Activated CD4-positive, alpha-beta T cell treated with anti-CD3 and anti-CD28 coated beads for 24 hours (primary cell): Measurements from ENCODE around the gene MITF.

ENCODE experiments used
- DNase-seq, 2 donors: peaks; one replicate each; pipeline ENCODE4 v3.0.0-alpha.2; 2020; ENCODE audit warnings: low read depth in 2 of 2

Gene MITF

GRCh38 chr3:69963643-69964042 is 224.4 kb downstream of the MITF start:
- no peak for DNase-seq

GRCh38 chr3:69967156-69967555 is 227.9 kb downstream of the MITF start:
- no peak for DNase-seq

DNA sequence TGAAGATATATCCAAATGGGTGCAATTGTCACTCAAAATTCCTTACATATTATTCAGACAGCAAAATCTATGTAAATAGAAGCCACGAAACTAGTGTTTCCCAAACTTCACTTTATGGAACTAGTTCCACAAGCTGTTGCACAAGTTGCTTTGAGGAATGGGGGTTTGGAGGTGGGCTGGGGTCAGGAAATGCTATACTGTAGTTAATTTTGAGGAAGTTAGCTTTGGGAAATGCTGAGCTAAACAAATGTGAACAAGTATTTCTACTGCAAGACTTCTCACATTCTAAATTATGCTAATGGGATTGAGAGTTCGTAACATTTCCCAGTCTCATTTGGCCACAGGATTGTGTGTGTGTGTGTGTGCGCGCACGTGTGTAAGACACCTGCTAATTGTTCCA is 231.6 kb downstream of the MITF start:
- DNase-seq, result no peak

DNA sequence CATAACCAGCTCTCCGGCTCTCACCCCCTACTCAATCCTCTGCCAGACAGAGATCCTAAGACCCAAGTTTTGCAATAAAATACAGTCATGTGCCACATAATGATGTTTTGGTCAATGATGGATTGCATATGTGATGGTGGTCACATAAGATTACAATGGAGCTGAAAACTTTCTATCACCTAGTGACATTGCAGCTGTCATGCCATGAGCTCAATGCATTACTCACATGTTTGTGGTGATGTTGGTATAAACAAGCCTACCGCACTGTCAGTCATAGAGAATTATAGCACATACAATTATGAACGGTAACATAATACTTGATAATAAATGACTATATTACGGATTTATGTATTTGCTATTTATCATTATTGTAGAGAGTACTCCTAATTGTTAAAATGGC is 233.4 kb downstream of the MITF start:
- no peak for DNase-seq

DNA sequence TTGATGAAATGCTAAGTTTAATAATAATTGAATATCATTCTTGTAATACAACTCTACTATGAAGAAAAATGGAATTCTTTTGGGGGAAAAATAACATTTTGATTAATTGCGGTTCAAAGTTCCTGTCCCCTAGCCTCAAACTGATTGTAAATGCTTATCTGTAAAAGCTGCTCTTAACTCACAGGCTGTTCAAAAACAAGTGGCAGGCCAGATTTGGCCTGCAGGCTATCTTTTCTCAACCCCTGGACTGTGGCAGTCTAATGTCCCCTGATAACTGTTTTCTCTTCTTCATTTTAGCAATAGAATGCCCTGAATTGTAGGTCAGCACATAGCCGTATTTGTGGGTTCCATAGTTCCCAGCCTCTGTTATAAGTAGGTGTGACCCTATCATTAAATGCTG is 236.8 kb downstream of the MITF start:
- no peak for DNase-seq

DNA sequence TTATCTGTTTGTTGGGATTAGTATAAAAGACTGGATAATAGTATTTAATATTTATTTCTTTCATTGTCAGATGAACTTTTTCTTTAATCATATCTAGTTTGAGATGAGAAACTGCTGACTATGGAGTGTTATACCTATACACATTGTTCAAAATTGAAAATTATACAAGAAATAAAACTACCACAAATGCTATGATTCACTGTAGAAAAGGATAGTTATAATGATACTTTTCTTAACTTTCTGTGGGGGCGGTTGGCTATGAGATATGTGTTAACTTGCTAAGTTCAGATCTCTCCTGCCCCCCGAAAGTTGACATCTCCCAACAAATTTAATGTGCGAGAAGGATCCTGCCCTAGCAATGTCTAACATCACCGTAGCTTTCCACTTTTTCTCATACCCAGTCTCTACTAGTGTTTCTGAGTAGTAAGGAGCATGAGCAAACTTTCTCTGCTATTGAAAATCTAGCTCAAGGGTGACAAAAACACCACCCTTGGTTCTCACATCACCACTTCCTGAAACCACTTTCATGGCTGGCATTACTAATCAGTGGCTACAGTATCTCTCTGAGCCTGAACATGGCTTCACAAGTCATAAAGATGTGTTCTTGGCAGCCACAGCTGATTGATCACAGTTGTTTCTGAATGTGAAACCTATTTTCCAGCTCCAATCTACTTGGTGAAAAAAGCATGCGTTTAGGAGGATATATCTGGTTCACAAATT is 244.4 kb downstream of the MITF start:
- no peak for DNase-seq

DNA sequence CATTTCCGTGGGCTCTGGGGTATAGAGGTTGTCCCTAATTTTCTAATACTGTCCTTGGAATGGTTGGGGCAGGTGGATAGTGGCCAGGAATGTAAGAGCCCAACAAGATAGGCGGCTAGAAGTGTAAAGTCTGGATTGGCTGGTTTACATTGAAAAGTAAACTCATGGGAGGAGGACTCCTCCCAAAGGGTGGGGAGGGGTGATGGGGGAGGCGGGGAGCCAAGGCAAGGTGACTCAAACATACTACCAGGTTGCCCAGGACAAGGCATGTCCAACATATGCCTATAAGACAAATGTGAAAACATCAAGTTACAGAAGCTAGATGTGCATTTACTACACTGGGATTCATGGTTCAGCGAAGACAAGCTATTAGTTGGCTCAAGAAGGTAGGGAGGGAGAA is 246.0 kb downstream of the MITF start:
- no peak for DNase-seq

- DNase-seq, result no peak
Measured at GRCh38 chr3:69986419-69986818, 247.2 kb downstream of the MITF start.

DNA sequence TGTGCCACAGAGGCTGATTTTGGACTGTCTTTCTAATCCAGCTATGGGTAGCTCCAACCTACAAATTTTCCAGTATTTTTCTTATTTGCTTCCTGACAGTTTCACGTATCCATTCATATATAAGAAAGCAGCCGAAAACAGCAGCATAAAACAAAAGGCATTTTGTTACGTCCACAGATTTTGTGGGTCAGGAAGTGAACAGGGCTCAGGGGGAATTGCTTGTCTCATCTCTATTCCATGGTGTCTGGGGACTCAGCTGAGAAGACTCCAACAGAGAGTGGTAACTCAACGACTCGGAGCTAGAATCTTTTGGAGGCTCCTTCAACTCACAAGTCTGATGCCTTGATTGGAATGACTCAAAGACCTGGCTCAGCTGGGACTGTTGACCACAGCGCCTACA is 248.6 kb downstream of the MITF start:
- DNase-seq, result no peak

DNA sequence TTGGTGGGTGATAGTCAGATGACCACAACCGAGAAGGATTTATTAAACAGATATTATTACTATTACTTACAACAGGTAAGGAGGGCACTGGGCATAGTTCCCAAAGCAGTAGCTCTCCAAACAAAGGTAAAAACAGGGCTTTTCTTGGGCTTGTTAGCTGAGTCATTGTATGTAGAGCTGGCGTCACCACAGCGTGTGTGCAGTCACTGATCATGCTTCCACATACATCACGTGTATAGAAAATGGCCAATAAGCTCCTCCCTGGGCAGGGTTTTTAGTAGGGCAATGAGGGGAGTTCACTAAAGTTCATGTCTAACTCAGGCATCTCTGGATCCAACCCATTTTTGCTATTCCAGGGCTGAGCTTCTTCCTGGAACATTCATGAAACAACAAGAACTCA is 254.5 kb downstream of the MITF start:
- DNase-seq, result no peak

- no peak for DNase-seq
Measured at GRCh38 chr3:69994919-69995318, 255.7 kb downstream of the MITF start.

DNA sequence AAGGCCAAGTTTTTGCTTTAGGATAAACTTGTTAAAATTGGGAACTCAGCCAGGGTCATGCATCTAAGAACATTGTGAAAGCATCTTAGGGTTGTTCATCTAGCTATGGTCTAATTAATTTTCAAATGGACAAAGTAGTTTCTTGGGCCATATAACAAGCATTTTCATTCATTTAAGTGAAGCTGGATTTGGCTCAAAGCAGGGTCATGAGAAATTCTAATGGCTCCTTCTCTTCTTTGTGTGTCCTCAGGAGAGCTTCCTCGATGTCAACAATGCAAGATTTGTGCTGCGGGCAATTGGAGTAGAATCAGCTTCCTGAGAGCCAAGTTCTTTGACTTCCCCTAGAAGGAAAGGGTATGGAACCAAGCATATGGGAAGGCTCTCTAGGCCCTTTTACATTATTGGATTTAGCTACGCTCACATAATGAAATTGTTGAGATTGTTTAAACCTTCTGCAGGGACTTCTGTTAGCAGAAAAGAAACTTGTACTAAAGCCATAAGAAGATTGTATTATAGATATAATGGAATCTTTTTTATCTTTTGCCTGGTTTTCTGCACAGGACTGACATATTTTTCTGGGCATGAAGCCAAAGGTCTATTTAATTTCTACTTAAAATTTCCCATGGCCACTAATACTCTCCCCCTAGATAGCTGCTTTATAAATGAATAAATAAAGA is 258.5 kb downstream of the MITF start:
- DNase-seq, result no peak

- no peak for DNase-seq
Measured at GRCh38 chr3:69998759-69999139, 259.5 kb downstream of the MITF start.

GRCh38 chr3:69999140-70000027 is 260.1 kb downstream of the MITF start, which contains the start of gene SAMMSON:
Gene SAMMSON, plus strand, starts transcription at chr3:69999733.
- no peak for DNase-seq

- DNase-seq, result no peak
Measured at GRCh38 chr3:70000028-70000410, 260.8 kb downstream of the MITF start.

DNA sequence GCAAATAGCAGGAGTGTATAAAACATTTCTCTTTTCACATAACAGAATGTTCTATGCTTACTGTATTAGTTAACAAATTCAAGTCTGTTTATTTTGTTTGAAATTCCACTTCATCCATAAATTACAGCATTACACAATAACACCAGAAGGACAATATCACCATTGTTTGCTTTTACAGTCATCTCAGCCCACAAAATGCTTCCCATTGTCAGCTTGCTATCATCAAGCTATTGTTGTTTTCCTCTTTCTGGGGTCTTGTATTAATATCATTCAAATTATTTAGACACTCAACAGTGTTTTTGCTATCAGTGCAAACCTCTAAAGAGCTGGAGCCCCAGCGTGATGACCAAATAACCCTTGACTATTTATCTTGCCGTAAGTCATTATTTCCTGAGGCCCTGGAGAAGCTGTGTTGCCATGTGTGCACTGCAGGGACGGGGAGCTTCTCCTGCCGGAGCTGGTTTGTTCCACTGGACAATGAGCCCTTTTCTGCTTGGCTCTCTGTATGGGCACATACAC is 261.4 kb downstream of the MITF start:
- no peak for DNase-seq

- no peak for DNase-seq
Measured at GRCh38 chr3:70003119-70003518, 263.9 kb downstream of the MITF start.

DNA sequence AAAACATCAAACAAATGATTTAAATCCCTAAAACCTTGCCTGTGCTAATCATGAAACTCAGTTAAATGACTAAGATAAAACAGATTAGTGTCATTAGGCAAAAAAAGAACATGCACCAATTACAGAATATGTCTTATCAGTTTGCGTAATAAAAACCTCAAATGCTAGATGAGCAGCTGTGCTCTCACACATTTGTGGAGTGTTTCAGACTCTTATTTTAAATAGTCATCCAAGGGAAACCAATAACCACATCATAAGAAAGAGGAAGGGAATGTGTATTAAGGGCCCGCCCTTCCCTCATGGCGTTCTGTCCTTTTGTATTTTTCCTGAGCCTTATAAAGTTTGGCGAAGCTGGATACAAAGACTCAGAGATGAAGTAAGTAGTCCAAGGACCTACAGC is 266.8 kb downstream of the MITF start:
- no peak for DNase-seq

DNA sequence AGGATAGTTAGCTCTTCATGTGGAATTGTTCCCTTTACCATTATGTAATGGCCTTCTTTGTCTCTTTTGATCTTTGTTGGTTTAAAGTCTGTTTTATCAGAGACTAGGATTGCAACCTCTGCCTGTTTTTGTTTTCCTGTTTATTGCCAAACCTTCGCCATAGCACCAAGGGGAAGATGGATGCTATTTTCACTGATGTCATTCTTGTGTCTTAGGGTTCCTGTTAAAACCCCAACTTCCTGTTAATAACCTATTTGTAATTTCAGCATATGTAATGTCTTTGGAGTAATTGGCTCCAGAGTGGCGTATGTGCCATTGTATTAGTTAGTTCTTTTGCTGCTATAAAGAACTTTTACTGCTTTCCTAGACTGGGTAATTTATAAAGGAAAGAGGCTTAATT is 271.1 kb downstream of the MITF start:
- no peak for DNase-seq

GRCh38 chr3:70011582-70011981 is 272.3 kb downstream of the MITF start:
- DNase-seq, result no peak
